GM21423 (cell line): ENCODE measurements around the gene ETV4.
"Not testable (repeated sequence)": the region's sequence is repeated elsewhere in the genome, so short reads cannot be mapped to it uniquely, and the experiment has no call there.

Source experiments
- ATAC-seq: cut with Tn5 transposase; IDR thresholded peaks from one replicate; pipeline ENCODE4 v1.9.1; 2021; ENCODE audit warnings: mild to moderate bottlenecking, moderate library complexity; ENCODE audit not compliant: unreplicated experiment

Gene ETV4

DNA sequence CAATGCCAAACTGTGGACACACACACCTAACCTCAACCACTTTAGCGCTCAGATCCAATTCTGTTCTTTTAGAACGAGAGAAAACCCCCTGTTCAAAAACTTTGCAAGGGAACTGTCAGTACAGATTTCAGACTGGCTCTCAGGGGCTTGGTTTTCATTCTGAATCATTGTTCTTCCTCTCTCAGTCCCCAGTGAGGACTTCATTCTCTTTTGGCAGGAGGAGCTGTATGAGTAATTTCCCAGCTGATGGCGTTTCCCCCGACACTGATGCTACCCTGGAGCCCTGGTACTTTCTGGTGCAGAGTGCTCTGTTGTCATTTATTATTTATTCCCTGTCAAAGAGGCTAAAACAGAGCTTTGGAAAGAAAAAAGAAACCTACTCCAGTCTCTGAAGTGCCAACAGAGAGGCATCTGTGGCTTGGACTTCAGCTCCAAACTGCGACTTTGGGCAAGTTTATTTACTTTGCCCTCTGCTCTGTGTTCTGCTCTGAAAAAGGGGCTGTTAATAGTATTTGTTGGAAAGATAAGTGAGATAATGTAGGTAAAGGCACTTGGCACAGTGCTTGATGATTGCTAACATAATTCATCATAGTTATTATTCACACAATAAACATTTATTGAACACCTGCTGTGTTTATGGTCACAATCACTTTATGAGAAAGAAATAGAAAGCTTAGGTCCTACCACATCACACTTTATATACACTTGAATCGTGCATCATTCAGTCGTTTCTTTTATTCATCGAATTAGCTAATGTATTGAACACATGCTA, 28.3 kb downstream of the ETV4 start:
- ATAC-seq = peak; percentile 70

DNA sequence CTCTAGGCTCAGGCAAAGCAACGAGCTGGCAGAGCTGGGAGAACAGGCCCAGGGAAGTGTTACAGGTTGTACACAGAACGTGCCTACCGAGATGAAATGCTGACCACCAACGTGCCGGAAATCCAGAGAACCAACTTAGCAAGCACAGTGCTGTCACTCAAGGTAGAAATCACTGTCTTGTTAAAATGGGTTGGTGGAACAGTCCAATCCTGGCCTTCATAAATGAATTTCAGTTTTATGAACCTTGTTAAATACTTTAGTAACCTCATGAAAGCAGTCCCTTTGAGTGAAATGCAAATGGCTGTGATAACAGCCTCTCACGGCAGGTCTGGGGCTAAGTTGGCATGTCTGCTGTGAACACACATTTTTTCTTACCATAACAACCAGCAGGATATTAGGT, 29.0 kb downstream of the ETV4 start:
- ATAC-seq = peak; percentile 23

DNA sequence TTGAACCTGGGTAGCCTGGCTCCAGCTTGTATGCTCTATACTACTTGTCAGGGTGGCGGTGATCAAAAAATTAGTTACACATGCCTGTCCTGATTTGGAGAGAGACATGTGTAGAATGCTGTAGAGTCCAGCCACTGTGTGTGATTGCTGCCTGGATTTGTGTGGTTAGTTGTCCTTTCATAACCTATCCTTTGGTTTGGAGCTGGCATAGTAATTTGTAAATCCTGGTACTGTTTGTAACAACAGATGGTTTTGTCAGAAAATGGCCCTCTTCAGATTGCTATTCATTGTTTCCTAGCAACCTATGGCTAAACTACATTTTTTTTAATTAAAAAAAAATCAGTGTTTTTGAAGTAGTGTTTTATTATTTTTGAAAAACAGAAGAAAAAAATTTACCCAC, 30.5 kb downstream of the ETV4 start:
- no peak for ATAC-seq

DNA sequence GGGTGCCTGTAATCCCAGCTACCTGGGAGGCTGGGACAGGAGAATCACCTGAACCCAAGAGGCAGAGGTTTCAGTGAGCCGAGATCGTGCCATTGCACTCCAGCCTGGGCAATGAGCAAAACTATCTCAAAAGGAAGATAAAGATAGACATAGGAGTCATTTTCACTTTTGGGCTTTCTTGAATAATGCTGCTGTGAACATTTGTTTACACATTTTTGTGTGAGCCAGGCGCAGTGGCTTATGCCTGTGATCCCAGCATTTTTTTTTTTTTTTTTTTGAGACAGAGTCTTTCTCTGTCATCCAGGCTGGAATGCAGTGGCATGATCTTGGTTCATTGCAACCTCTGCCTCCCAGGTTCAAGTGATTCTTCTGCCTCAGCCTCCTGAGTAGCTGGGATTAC, 34.9 kb downstream of the ETV4 start:
- not testable (repeated sequence) for ATAC-seq

DNA sequence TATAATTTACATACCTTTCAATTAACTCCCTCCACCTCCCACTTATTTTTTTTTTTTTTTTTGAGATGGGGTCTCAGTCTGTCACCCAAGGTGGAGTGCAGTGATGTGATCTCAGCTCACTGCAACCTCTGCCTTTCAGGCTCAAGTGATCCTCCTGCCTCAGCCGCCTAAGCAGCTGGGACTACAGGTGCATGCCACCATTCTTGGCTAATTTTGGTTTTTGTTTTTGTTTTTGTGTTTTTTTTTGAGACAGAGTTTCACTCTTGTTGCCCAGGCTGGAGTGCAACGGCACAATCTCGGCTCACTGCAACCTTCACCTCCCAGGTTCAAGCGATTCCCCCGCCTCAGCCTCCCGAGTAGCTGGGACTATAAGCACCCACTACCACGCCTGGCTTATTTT, 36.7 kb downstream of the ETV4 start:
- ATAC-seq = not testable (repeated sequence)

DNA sequence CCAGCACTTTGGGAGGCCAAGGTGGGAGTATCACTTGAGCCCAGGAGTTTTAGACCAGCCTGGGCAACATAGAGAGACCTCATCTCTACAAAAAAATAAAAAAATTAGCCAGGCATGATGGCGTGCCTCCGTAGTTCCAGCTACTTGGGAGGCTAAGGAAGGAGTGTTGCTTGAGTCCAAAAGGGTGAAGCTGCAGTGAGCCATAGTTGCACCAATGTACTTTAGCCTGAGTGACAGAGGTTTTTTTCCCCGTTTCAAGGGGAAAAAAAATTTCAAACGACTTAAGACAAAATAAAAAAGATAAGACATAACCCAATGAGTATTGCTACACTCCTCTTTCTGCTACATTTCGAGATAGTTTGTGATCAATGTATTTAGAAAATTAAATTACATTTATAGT, 55.5 kb downstream of the ETV4 start:
- no peak for ATAC-seq

DNA sequence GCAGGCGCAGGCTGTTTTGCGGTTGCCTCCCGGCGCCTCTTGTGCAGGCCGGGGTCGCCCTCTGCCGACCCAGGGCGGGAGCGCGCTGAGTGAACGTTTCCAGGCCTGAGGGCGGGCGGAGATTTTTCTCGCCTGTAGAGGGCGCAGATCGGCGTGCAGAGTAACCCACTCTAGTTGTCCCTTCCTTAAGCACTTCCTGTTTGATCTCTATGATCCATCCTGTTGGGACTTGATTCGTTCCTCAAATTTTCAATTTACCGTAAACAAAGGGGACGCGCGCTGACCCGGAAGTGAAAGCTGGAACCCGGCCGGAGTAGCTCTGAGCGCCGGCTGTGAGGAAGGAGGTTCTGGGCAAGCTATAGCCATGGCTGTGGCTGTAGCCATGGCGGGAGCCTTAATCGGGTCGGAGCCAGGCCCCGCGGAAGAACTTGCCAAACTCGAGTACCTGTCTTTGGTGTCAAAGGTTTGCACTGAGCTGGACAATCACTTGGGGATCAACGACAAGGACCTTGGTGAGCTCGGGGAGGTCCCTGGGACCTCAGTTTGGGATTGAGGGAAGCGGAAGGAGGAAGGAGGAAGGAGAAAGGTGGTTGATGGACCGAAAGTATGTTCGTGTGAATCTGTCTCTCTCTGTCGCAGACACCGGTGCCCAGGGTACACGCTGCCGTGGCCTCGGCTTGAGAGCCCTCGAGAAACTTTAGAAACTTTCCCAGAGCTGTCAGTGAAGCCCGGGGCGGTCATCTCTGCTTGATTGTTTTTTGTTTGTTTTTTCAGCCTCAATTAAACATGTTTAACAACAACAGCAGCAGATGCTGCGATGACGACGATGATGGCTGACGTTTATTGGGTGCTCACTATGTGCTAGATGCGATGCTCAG, 62.2 kb downstream of the ETV4 start, which contains the start of gene DHX8:
TSS of gene DHX8 (plus strand) at position 302 of the 878 bp plus-strand sequence. CDS start at position 365, 63 bp downstream.
- peak; percentile 89 for ATAC-seq

DNA sequence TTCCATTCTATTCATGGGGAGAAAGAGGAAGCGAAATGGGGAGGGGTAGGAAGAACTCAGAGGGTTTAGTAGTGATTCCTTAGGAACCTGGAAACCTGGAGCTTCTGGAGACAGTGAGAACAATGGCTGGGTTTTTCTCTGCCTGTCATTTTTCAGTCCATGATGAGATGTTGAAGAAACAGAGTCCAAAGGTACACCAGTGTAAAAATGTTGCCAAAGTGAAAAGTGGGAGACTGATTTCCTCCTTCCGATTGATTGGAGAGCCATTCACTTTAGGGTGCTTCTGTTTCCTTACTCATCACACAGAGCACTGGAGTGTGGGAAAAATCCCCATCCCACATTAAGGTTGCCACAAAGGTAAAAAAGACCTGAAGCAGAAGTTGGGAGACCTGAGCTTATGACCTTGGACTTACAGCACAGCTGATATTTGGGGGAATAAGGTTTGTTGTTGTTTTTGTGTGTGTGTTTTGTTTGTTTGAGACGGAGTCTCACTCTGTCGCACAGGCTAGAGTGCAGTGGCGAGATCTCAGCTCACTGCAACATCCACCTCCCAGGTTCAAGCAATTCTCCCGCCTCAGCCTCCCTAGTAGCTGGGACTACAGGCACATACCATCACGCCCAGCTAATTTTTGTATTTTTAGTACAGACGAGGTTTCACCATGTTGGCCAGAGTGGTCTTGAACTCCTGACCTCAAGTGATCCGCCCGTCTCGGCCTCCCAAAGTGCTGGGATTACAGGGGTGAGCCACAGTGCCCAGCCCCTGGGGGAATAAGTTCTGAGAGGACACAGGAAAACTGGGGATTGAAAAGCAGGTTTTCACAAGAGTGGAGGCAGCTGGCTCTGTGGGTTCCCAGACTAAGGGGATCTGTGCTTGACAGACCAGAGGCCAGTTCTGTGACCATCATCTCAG, 63.8 kb downstream of the ETV4 start:
- ATAC-seq = no peak

DNA sequence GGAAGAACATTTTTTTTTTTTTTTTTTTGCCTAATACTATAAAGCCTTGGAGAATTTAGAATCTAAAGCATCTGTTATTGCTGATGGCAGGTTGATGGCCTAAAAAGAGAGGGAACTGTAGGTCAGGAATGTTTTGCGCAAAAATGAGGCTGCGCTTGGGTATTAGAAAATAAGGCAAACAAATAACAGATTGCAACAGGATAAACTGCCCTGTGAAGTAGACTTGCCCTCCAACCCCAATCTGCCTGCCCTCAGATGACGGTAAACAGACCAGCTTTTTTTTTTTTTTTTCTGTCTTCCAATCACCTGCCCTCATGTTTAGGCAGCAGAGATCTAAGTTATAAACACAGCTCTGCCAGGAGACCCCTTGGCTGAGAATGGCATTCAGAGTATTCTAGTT, 66.2 kb downstream of the ETV4 start:
- no peak for ATAC-seq
